K562 (cell line): ENCODE results near the gene NEUROD4. TPM values are rescaled to one million over a fixed set of nuclear protein-coding genes. Genes with fewer than 3 reads are reported as not detected.

Experiments used
- ATF1 ChIP-seq, 2 experiments: fragments of 450-650 bp in 1 of 2; IDR thresholded peaks; 2 replicates each; pipeline ENCODE4 v1.6.1; 2016; ENCODE audit warnings: missing compliant biosample characterization in 1 of 2, missing genetic modification characterization in 1 of 2
- CREB1 ChIP-seq, 2 experiments: sonication (generic) in 1 of 2; formaldehyde crosslinking in 1 of 2; IDR thresholded peaks; 2 replicates each; pipeline versions ENCODE4 v1.6.1 to v1.8.0; 2012 to 2022; ENCODE audit warnings: inconsistent platforms in 1 of 2, mild to moderate bottlenecking in 1 of 2, missing genetic modification reagents in 1 of 2, moderate library complexity in 1 of 2
- E2F3 ChIP-seq: fragments of 250-450 bp; sonication (Bioruptor Pico); IDR thresholded peaks from 2 replicates; pipeline ENCODE4 v1.4.0; 2020; ENCODE audit warnings: mild to moderate bottlenecking
- ELK1 ChIP-seq: sonication (generic); formaldehyde crosslinking; IDR thresholded peaks from 2 replicates; pipeline ENCODE4 v1.8.1; 2022; ENCODE audit warnings: missing genetic modification reagents
- ETV1 ChIP-seq: fragments of 450-650 bp; conservative IDR thresholded peaks from 2 replicates; pipeline ENCODE4 v1.6.1; 2016; ENCODE audit warnings: missing genetic modification characterization, control low read depth, low read depth, missing compliant biosample characterization
- IFI16 ChIP-seq: fragments of 250-450 bp; sonication (Bioruptor Pico); IDR thresholded peaks from 2 replicates; pipeline ENCODE4 v2.1.2; 2022; ENCODE audit warnings: mild to moderate bottlenecking, inconsistent platforms
- JUNB ChIP-seq: fragments of 450-650 bp; formaldehyde crosslinking; conservative IDR thresholded peaks from 2 replicates; pipeline ENCODE4 v1.4.0; 2020; ENCODE audit warnings: mild to moderate bottlenecking
- MTA1 ChIP-seq: fragments of 450-650 bp; IDR thresholded peaks from 2 replicates; pipeline ENCODE4 v1.6.1; 2017; ENCODE audit warnings: borderline replicate concordance
- NELFE ChIP-seq: IDR thresholded peaks from 2 replicates; pipeline ENCODE4 v1.6.1; 2011; ENCODE audit warnings: mild to moderate bottlenecking; ENCODE audit not compliant: insufficient read depth, insufficient read length
- PATZ1 ChIP-seq: fragments of 250-450 bp; sonication (Bioruptor Pico); IDR thresholded peaks from 2 replicates; pipeline ENCODE4 v1.5.0; 2020; ENCODE audit warnings: mild to moderate bottlenecking, borderline replicate concordance
- SAFB ChIP-seq: fragments of 200-400 bp; formaldehyde crosslinking; IDR thresholded peaks from 2 replicates; pipeline ENCODE4 v1.6.1; 2017; ENCODE audit warnings: low read depth, low read length, borderline replicate concordance
- SMAD1 ChIP-seq: fragments of 150-350 bp; IDR thresholded peaks from 2 replicates; pipeline ENCODE4 v1.6.1; 2014; ENCODE audit warnings: low read length, low read depth; ENCODE audit not compliant: partially characterized antibody
- TBP ChIP-seq: optimal IDR thresholded peaks from 2 replicates; pipeline ENCODE3; 2011; ENCODE audit warnings: low read depth, low read length, improper control_type of control experiment
- TRIM25 ChIP-seq: fragments of 450-650 bp; IDR thresholded peaks from 2 replicates; pipeline ENCODE4 v1.7.0; 2016; ENCODE audit warnings: borderline replicate concordance
- USF2 ChIP-seq: sonication (generic); formaldehyde crosslinking; IDR thresholded peaks from 2 replicates; pipeline ENCODE4 v1.5.0; 2020; ENCODE audit warnings: missing genetic modification reagents
- ZNF592 ChIP-seq: fragments of 450-650 bp; IDR thresholded peaks from 2 replicates; pipeline ENCODE4 v1.6.1; 2017; ENCODE audit warnings: antibody characterized with exemption, mild to moderate bottlenecking
- ZNF717 ChIP-seq: fragments of 250-450 bp; sonication (Bioruptor Pico); IDR thresholded peaks from 2 replicates; pipeline ENCODE4 v1.5.0; 2021
- ZNF79 ChIP-seq: fragments of 250-450 bp; sonication (Bioruptor Pico); IDR thresholded peaks from 2 replicates; pipeline ENCODE4 v1.4.0; 2020; ENCODE audit warnings: low read depth, mild to moderate bottlenecking, moderate library complexity
- polyA plus RNA-seq, 8 experiments: library from polyadenylated mRNA; depleted of rRNA in 4 of 8; stranded (reverse) in 5 of 8; unstranded in 3 of 8; fragments of >200 nt; fragmentation: Nextera tagmentation in 2 of 8; fragmentation: Illumina TruSeq in 1 of 8; extraction: Ambion mirVana in 2 of 8; extraction: Trizol in 1 of 8; gene quantifications; 2 replicates each; pipeline versions ENCODE4 v1.2.1 to v1.2.3, GENCODE V29; 2011 to 2014; ENCODE audit warnings: inconsistent platforms in 1 of 8, missing spikeins in 1 of 8
- total RNA-seq, 7 experiments: library from RNA; depleted of rRNA in 6 of 7; stranded (reverse); fragments of >200 nt in 6 of 7; fragmentation: Illumina TruSeq in 2 of 7; extraction: Trizol in 2 of 7; gene quantifications; 2 replicates each; pipeline versions ENCODE4 v1.2.1 to v1.2.3, GENCODE V29; 2011 to 2021; ENCODE audit warnings: low replicate concordance in 1 of 7

NEUROD4 gene
- total and polyA plus RNA-seq, 9 of the 15 experiments (the other 6 are each of a cell fraction or from before 2014, with no cell fraction given), result not detected

GRCh38 chr12:54988402-54989054, 31.2 kb upstream of the NEUROD4 start (continued):
- TF ChIP-seq TRIM25, result no peak
- no peak for TF ChIP-seq SAFB
- TF ChIP-seq ZNF79 (CRISPR knock-in tag), result no peak
- TF ChIP-seq IFI16, result no peak
- TF ChIP-seq ELK1 (CRISPR knock-in tag), result no peak
- TF ChIP-seq TBP, result no peak
- TF ChIP-seq MTA1, result no peak
- TF ChIP-seq ZNF592, result no peak
- no peak for TF ChIP-seq E2F3 (CRISPR knock-in tag)
- no peak for TF ChIP-seq ZNF717 (CRISPR knock-in tag)
- TF ChIP-seq ETV1 (tag), result no peak
- TF ChIP-seq CREB1 (IDR thresholded peaks at IDR 0.05), result no peak
- TF ChIP-seq CREB1 (CRISPR knock-in tag; IDR thresholded peaks at IDR 0.05), result no peak
- no peak for TF ChIP-seq PATZ1 (CRISPR knock-in tag)
- no peak for TF ChIP-seq JUNB
- no peak for TF ChIP-seq ATF1 (CRISPR knock-in tag; IDR thresholded peaks at IDR 0.05)
- no peak for TF ChIP-seq ATF1 (tag; IDR thresholded peaks at IDR 0.05)
- no peak for TF ChIP-seq USF2 (CRISPR knock-in tag)
- no peak for TF ChIP-seq SMAD1
- no peak for TF ChIP-seq NELFE
